Mesenchymal stem cell (in vitro differentiated cells and primary cell): ENCODE data around the gene EDA.
A peak's percentile ranks its signal among the peaks of the same experiment; 100 is the strongest.

Experiments
- DNase-seq: peaks from one replicate; pipeline ENCODE4 v3.0.0-alpha.2; 2013
- H2AFZ ChIP-seq: one replicate; pipeline ENCODE4 v1.6.1; 2013; ENCODE audit warnings: low read depth, mild to moderate bottlenecking, control low read depth, inconsistent platforms, low read length, moderate library complexity
- H2AK5ac ChIP-seq: 2 replicates; pipeline ENCODE4 v1.6.1; 2013; ENCODE audit warnings: low read length, moderate library complexity, mild to moderate bottlenecking, inconsistent platforms; ENCODE audit not compliant: severe bottlenecking
- H2BK120ac ChIP-seq: one replicate; pipeline ENCODE4 v1.6.1; 2013; ENCODE audit warnings: low read depth, mild to moderate bottlenecking, inconsistent platforms, low read length, moderate library complexity
- H2BK12ac ChIP-seq, 2 experiments: one replicate each; pipeline ENCODE4 v1.6.1; 2013; ENCODE audit warnings: inconsistent platforms in 2 of 2, low read length in 2 of 2, mild to moderate bottlenecking in 2 of 2, moderate library complexity in 2 of 2, control low read depth in 1 of 2
- H2BK15ac ChIP-seq: one replicate; pipeline ENCODE4 v1.6.1; 2013; ENCODE audit warnings: mild to moderate bottlenecking, low read depth, inconsistent platforms; ENCODE audit not compliant: poor library complexity, severe bottlenecking
- H2BK5ac ChIP-seq: 2 replicates; pipeline ENCODE4 v1.6.1; 2013; ENCODE audit warnings: low read depth, mild to moderate bottlenecking, low read length, control low read depth, inconsistent platforms; ENCODE audit not compliant: poor library complexity, severe bottlenecking
- H3K14ac ChIP-seq, 2 experiments: one replicate each; pipeline ENCODE4 v1.6.1; 2013; ENCODE audit warnings: inconsistent platforms in 2 of 2, low read length in 2 of 2, control low read depth in 1 of 2, mild to moderate bottlenecking in 1 of 2, moderate library complexity in 1 of 2
- H3K18ac ChIP-seq, 2 experiments: one replicate each; pipeline ENCODE4 v1.6.1; 2013; ENCODE audit warnings: inconsistent platforms in 2 of 2, low read length in 2 of 2, control low read depth in 1 of 2, low read depth in 1 of 2, mild to moderate bottlenecking in 1 of 2
- H3K23ac ChIP-seq, 2 experiments: one replicate each; pipeline ENCODE4 v1.6.1; 2013; ENCODE audit warnings: inconsistent platforms in 2 of 2, low read length in 2 of 2, mild to moderate bottlenecking in 2 of 2, moderate library complexity in 2 of 2, control low read depth in 1 of 2
- H3K27ac ChIP-seq: 2 replicates; pipeline ENCODE4 v1.5.1; 2013; ENCODE audit warnings: mild to moderate bottlenecking, moderate library complexity, low read length, control low read depth, inconsistent platforms; ENCODE audit not compliant: poor library complexity, severe bottlenecking
- H3K27me3 ChIP-seq, 2 experiments: 2 replicates each; pipeline versions ENCODE4 v1.6.1 to v1.7.0; 2013; ENCODE audit warnings: low read length in 2 of 2, mild to moderate bottlenecking in 2 of 2, moderate library complexity in 2 of 2, control low read depth in 1 of 2, inconsistent platforms in 1 of 2; ENCODE audit not compliant: control insufficient read depth in 1 of 2, insufficient read depth in 1 of 2
- H3K36me3 ChIP-seq, 2 experiments: 2 replicates each; pipeline versions ENCODE4 v1.6.1 to v1.7.0; 2013; ENCODE audit warnings: low read length in 2 of 2, control low read depth in 1 of 2, inconsistent platforms in 1 of 2, low read depth in 1 of 2, mild to moderate bottlenecking in 1 of 2; ENCODE audit not compliant: insufficient read depth in 2 of 2, control insufficient read depth in 1 of 2
- H3K4ac ChIP-seq, 2 experiments: one replicate each; pipeline ENCODE4 v1.6.1; 2013; ENCODE audit warnings: inconsistent platforms in 2 of 2, low read length in 2 of 2, mild to moderate bottlenecking in 2 of 2, moderate library complexity in 2 of 2, control low read depth in 1 of 2, low read depth in 1 of 2
- H3K4me1 ChIP-seq: 2 replicates; pipeline ENCODE4 v1.6.1; 2013; ENCODE audit warnings: low read depth, low read length, control low read depth; ENCODE audit not compliant: control insufficient read depth, insufficient read depth
- H3K4me2 ChIP-seq: 2 replicates; pipeline ENCODE4 v1.6.1; 2013; ENCODE audit warnings: low read length, mild to moderate bottlenecking, inconsistent platforms; ENCODE audit not compliant: poor library complexity, severe bottlenecking
- H3K4me3 ChIP-seq, 2 experiments: 2 replicates each; pipeline versions ENCODE4 v1.5.1 to v1.7.0; 2013; ENCODE audit warnings: low read length in 2 of 2, mild to moderate bottlenecking in 2 of 2, control low read depth in 1 of 2, low read depth in 1 of 2; ENCODE audit not compliant: insufficient read depth in 1 of 2
- H3K79me1 ChIP-seq: replicated peaks from 2 replicates; pipeline ENCODE4 v1.6.1; 2013; ENCODE audit warnings: mild to moderate bottlenecking, control low read depth, low read length, inconsistent platforms; ENCODE audit not compliant: poor library complexity, severe bottlenecking
- H3K9ac ChIP-seq: 2 replicates; pipeline ENCODE4 v1.7.0; 2013; ENCODE audit warnings: mild to moderate bottlenecking, low read length, moderate library complexity
- H3K9me3 ChIP-seq: 2 replicates; pipeline ENCODE4 v1.7.0; 2013; ENCODE audit warnings: mild to moderate bottlenecking, low read length; ENCODE audit not compliant: control insufficient read depth
- H4K8ac ChIP-seq: one replicate; pipeline ENCODE4 v1.6.1; 2013; ENCODE audit warnings: inconsistent platforms, mild to moderate bottlenecking, low read length, moderate library complexity
- H4K91ac ChIP-seq: one replicate; pipeline ENCODE4 v1.6.1; 2013; ENCODE audit warnings: mild to moderate bottlenecking, low read length, inconsistent platforms
- WGBS: methylation state at CpG from one replicate; pipeline ENCODE4 v1.1.7; 2013; ENCODE audit warnings: mixed read lengths; 5-methylcytosine and 5-hydroxymethylcytosine counted together

Gene EDA

DNA sequence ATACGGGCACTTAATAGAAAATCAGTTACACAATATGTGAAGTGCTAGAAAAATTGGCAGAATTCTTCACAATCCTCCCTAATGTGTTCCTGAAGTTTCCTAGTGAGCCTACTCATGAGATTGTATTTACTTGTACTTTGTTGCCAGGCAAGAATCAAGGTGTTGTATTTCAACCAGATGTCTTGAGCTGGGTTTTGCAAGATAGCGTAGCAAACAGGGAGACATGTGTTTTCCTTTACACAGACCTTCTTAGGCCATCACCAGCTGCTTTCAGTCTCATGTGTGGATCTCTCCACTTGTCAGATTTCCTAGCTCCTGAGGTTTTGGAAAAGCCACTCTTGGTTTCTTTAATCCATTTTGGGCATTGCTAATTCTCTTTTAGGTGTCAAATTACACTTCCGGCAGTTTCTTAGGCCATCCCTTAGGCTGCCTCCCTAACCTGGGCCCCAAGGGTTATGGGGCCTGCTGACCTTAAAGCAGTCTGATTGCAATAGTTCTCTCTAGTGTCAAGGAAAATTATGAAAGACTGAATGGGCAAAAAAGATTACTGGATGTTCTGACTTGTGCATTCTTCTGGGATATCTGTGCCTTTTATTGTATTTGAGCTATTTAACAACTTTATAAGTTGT lies 12.2 kb upstream of the EDA start:
- H3K23ac ChIP-seq = no peak overlapping the region
- H2BK12ac ChIP-seq = no peak overlapping the region
- H2BK5ac ChIP-seq = no peak overlapping the region
- no peak overlapping the region for H3K14ac ChIP-seq
- no peak overlapping the region for H2BK15ac ChIP-seq
- no peak overlapping the region for H3K27ac ChIP-seq
- no peak overlapping the region for H4K8ac ChIP-seq
- H4K91ac ChIP-seq = no peak overlapping the region
- no peaks in the 10 kb centered on the region for H3K36me3 ChIP-seq
- no peak overlapping the region for H3K4ac ChIP-seq
- H3K79me1 ChIP-seq = no peaks in the 10 kb centered on the region
- H3K4me1 ChIP-seq = no peaks in the 10 kb centered on the region
- H2AK5ac ChIP-seq = no peak overlapping the region
- no peak overlapping the region for H2AFZ ChIP-seq
- H3K27me3 ChIP-seq = peaks cover 0 to 55% of the 10 kb centered on the region in 2 experiments
- no peak overlapping the region for H2BK120ac ChIP-seq
- no peak overlapping the region for H3K4me2 ChIP-seq
- DNase-seq = peak; percentile 1
- H3K9ac ChIP-seq = no peak overlapping the region
- 26% methylated on average over 2 of the region's 3 CpGs for WGBS
- H3K9me3 ChIP-seq = no peaks in the 10 kb centered on the region
- no peak overlapping the region for H3K18ac ChIP-seq
- no peak overlapping the region for H3K4me3 ChIP-seq

DNA sequence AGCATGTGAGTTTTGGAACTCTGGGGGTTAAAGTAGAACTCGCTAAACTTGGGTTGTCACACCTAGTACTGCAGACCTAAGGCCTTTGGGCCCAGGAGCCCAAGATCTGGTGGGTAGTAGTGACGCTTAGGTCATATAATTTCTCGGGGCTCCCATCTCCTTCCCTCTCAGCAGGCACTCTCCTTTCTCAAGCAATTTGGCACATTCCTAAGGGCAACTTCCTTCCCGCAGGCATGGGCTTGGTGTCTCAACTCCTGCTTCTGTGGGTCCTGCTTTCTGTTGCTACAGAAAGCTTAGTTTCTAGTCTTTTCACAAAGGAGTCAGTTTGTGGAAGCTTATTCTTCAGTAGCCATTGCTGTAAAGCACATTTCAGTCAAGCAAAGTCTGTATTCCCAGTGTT lies 10.4 kb upstream of the EDA start:
- H3K4ac ChIP-seq = no peak overlapping the region
- no peak overlapping the region for H4K8ac ChIP-seq
- H3K4me1 ChIP-seq = no peaks in the 10 kb centered on the region
- H3K27me3 ChIP-seq = peaks cover 0 to 69% of the 10 kb centered on the region in 2 experiments
- no peak overlapping the region for H2BK5ac ChIP-seq
- no peak for DNase-seq
- H3K4me3 ChIP-seq = no peak overlapping the region
- no peak overlapping the region for H2AK5ac ChIP-seq
- H2BK15ac ChIP-seq = no peak overlapping the region
- H3K36me3 ChIP-seq = no peaks in the 10 kb centered on the region
- no peak overlapping the region for H3K23ac ChIP-seq
- no peak overlapping the region for H3K27ac ChIP-seq
- no peak overlapping the region for H2AFZ ChIP-seq
- H2BK12ac ChIP-seq = no peak overlapping the region
- H3K9me3 ChIP-seq = no peaks in the 10 kb centered on the region
- H3K14ac ChIP-seq = no peak overlapping the region
- no peak overlapping the region for H3K18ac ChIP-seq
- 40% methylated on average over 3 of the region's 4 CpGs for whole genome bisulfite sequencing
- no peak overlapping the region for H3K4me2 ChIP-seq
- no peak overlapping the region for H2BK120ac ChIP-seq
- H4K91ac ChIP-seq = no peak overlapping the region
- H3K79me1 ChIP-seq = no peaks in the 10 kb centered on the region
- H3K9ac ChIP-seq = no peak overlapping the region

DNA sequence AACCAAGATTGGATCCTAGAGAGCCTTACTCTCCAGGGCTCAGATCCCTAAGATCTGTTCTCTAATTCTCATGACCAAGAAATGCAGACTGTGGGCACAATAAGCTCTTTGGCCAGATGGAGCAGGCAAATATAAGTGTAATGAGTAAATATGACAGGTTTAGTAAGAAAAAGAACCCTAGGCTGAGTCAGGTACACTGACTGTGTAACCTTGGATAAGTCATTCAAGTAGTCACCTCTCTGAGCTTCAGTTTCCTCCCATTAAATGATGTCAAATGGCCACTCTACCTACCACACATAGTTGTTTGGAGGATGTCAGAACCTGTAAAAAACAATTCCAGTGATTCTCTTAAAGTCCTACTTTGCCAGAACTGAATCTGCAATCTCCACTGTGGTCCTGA lies 8.3 kb upstream of the EDA start:
- no peak overlapping the region for H3K4ac ChIP-seq
- H3K23ac ChIP-seq = no peak overlapping the region
- H2BK12ac ChIP-seq = no peak overlapping the region
- H3K9me3 ChIP-seq = no peaks in the 10 kb centered on the region
- no peak overlapping the region for H2BK120ac ChIP-seq
- H3K14ac ChIP-seq = no peak overlapping the region
- H3K4me1 ChIP-seq = no peaks in the 10 kb centered on the region
- H3K4me2 ChIP-seq = no peak overlapping the region
- H2BK5ac ChIP-seq = no peak overlapping the region
- H3K18ac ChIP-seq = no peak overlapping the region
- no peak overlapping the region for H2AFZ ChIP-seq
- H3K27ac ChIP-seq = no peak overlapping the region
- no peaks in the 10 kb centered on the region for H3K79me1 ChIP-seq
- DNase-seq = no peak
- peaks cover 0 to 69% of the 10 kb centered on the region in 2 experiments for H3K27me3 ChIP-seq
- H4K8ac ChIP-seq = no peak overlapping the region
- no peak overlapping the region for H2BK15ac ChIP-seq
- no peaks in the 10 kb centered on the region for H3K36me3 ChIP-seq
- no peak overlapping the region for H3K4me3 ChIP-seq
- no peak overlapping the region for H2AK5ac ChIP-seq
- no peak overlapping the region for H4K91ac ChIP-seq
- H3K9ac ChIP-seq = no peak overlapping the region

DNA sequence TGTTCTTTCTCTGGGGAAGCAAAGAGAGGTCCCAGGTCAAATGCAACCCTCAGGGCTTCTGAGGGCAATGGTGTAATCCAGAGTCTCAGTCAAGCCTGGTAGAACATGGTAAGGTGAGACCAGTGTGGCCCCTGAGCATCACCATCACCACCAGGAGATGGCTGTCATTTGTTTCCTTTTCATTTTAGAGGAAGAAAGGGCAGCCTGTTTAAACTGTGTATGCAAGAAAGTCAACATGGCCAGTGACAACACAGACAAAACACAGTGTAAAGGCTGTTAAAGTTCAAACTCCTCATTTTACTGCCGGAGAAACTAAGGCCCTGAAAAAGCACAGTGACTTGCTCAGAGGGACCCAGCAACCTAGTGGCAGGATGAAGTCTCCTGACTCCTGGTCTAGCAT lies 2.0 kb upstream of the EDA start:
- peaks cover 15 to 75% of the 10 kb centered on the region in 2 experiments for H3K27me3 ChIP-seq
- H3K23ac ChIP-seq = no peak overlapping the region
- WGBS = 80% methylated on average over 1 of the region's 1 CpG
- H3K4me2 ChIP-seq = no peak overlapping the region
- no peak for DNase-seq
- H3K4me1 ChIP-seq = peaks cover 9% of the 10 kb centered on the region
- H3K27ac ChIP-seq = no peak overlapping the region
- no peak overlapping the region for H3K4ac ChIP-seq
- H3K9me3 ChIP-seq = no peaks in the 10 kb centered on the region
- H3K14ac ChIP-seq = no peak overlapping the region
- no peak overlapping the region for H2BK120ac ChIP-seq
- H2BK12ac ChIP-seq = no peak overlapping the region
- H4K91ac ChIP-seq = no peak overlapping the region
- H3K79me1 ChIP-seq = no peaks in the 10 kb centered on the region
- H4K8ac ChIP-seq = no peak overlapping the region
- H3K18ac ChIP-seq = no peak overlapping the region
- no peak overlapping the region for H3K9ac ChIP-seq
- no peak overlapping the region for H2BK15ac ChIP-seq
- no peak overlapping the region for H3K4me3 ChIP-seq
- H2BK5ac ChIP-seq = no peak overlapping the region
- no peaks in the 10 kb centered on the region for H3K36me3 ChIP-seq
- no peak overlapping the region for H2AK5ac ChIP-seq
- no peak overlapping the region for H2AFZ ChIP-seq
